GM12892 (cell line): Measurements from ENCODE around the gene ST7.
A peak's percentile ranks its signal among the peaks of the same experiment; 100 is the strongest.
"Not testable (repeated sequence)": the region's sequence is repeated elsewhere in the genome, so short reads cannot be mapped to it uniquely, and the experiment has no call there.

Source experiments
- DNase-seq: peaks from one replicate; pipeline ENCODE4 v3.0.0; 2011; ENCODE audit not compliant: insufficient read length
- FAIRE-seq: peaks from 2 replicates; lab custom pipeline; 2011; peaks lifted over from hg19 to GRCh38; lab: Jason Lieb, UNC
- POLR2A ChIP-seq: IDR thresholded peaks from 2 replicates; pipeline ENCODE4 v1.6.1; 2011; ENCODE audit warnings: low read depth, low read length, control low read depth
- POLR2AphosphoS5 ChIP-seq: IDR thresholded peaks from 2 replicates; pipeline ENCODE4 v1.6.1; 2011; ENCODE audit warnings: low read depth, low read length, control low read depth
- TAF1 ChIP-seq: IDR thresholded peaks from 2 replicates; pipeline ENCODE4 v1.6.1; 2011; ENCODE audit warnings: low read depth, mild to moderate bottlenecking, control low read depth, low read length, borderline replicate concordance

Gene ST7

DNA sequence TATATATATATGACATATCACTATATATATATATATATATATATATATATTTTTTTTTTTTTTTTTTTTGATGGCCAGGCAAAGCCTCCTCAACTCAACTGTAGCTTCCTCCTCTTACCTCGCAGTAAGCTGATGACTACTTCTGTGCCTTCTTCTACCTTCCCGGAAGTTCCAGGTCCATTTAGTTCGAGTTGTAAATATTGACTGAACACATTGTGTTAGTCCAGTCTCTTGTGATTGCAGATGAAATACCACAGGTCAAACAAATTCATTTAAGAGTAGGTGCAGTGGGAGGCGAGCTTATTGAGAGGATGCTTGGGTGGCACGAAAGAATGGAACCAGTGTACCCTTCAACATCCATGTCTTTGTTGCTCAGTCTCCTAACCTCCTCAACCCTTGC is 144.6 kb downstream of the ST7 start:
- no peak for TF ChIP-seq POLR2A
- TF ChIP-seq TAF1 = no peak
- no peak for TF ChIP-seq POLR2AphosphoS5
- no peak for DNase-seq
- FAIRE-seq = peak; percentile 67

- no peak for FAIRE-seq
- DNase-seq = no peak
Measured at GRCh38 chr7:117098457-117098856, 145.2 kb downstream of the ST7 start.

DNA sequence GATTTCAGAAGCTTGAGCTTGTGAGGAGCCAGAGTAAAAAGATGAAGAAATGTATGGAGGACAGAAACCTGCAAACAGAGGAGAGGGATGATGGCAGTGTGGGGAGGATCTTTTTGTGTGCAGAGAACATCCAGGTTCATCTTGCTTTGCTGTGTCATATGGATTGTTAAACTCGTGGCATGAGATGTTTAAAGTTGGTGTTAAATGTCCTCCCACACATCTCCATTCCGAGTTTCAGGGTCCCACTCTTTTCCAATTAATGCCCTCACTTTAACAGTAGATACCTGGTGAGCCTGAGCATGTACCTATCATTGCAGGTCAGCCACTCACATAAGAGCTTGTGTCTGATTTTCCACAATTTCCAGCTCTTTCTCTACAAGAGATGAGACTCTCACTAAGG is 147.7 kb downstream of the ST7 start:
- no peak for FAIRE-seq
- TF ChIP-seq POLR2A = no peak
- DNase-seq = no peak

More at GRCh38 chr7:117098457-117098856, 145.2 kb downstream of the ST7 start:
- TF ChIP-seq POLR2A (no peak), TAF1 (no peak), POLR2AphosphoS5 (no peak)

DNA sequence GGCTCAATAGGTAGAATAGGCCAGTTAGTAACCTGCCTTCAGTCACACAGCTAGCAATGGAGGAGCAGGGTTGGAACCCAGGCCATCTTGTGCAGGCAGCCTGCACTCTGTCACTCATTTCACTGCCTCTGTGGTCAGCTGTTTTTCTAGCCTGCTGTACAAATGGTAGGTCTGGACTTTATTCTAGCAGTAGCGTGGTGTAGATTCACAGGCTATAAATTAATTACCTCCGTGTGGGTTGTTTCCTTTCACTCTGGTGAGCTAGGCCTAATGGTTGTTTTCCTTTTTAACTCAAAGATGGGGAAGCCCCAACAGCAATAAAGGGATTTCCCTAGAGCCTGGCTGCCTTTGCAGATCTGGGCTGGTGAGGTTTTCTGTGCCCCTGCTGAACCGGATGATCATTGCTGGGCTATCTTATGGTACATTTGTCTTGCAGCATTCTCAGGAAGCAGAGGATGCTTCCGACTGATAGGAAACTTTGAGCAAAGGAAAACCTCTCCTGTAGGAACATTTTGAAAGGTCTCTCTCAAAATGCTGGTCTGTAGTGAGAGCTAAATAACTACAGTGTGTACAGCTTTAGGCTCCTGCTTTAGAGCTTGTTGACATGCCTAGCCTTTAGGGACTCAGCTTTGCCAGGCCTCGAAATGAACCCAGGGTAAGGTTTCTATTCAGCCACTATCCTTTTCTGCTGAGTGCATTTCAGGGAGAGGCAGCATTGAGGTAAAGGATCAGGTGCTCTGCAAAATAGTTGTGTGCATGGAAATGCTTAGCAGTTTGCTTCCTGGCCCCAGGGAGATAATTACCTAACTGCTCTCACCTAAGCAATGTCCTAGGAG is 157.4 kb downstream of the ST7 start:
- DNase-seq = peak; percentile 23
- peak; percentile 98 for FAIRE-seq
- TF ChIP-seq POLR2AphosphoS5 (no peak), TAF1 (no peak), POLR2A (no peak)

GRCh38 chr7:117111535-117111934 is 158.2 kb downstream of the ST7 start:
- DNase-seq (no peak), FAIRE-seq (no peak)
- TF ChIP-seq POLR2AphosphoS5 (no peak), TAF1 (no peak), POLR2A (no peak)

DNA sequence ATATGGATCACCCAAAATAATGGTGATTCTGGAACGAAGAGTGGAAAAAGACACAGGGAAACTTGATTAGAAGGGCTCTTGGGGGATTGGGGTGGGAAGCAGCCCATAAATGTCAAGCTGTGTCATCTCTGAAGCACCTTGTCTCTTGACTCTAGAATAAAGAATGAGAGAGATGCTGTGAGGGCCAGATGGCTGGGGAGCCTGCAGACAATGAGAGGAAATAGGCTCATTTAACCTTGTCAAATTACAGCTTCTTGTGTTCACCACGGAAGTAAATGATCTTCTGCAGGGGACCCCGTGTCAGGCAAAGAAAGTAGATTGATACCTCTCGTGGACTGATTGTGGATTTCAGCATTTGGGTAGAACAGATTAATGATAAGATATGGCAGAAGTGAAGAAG is 159.3 kb downstream of the ST7 start:
- DNase-seq = no peak
- FAIRE-seq = no peak
- TF ChIP-seq POLR2A (no peak), POLR2AphosphoS5 (no peak)

- no peak for DNase-seq
- no peak for FAIRE-seq
- TF ChIP-seq TAF1 = no peak
- TF ChIP-seq POLR2A = no peak
Measured at GRCh38 chr7:117113871-117114270, 160.6 kb downstream of the ST7 start.

GRCh38 chr7:117114272-117114671 is 161.0 kb downstream of the ST7 start:
- FAIRE-seq (no peak), DNase-seq (no peak)
- TF ChIP-seq POLR2AphosphoS5 = no peak
- no peak for TF ChIP-seq POLR2A
- TF ChIP-seq TAF1 = no peak

- DNase-seq (no peak), FAIRE-seq (no peak)
- TF ChIP-seq POLR2AphosphoS5 (no peak), POLR2A (no peak), TAF1 (no peak)
Measured at GRCh38 chr7:117116211-117116610, 162.9 kb downstream of the ST7 start.

DNA sequence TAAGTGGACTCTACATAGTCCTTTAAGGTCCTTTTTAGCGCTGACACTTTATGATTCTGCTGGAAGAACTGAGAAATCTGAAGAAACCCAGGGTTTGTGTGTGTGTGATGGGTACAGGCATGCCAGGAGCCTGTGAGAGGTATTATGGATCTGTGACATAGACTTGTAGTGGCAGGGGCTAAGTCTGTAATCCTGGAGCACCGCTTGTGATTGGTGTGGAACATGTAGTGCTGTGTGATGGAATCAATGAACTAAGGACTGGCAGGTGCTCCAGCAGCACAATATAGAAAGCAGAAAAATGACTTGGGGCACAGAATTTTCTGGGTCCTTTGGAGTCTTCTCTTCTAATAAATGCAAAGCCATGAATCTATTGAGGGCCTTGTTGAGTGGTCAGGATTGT is 163.9 kb downstream of the ST7 start:
- FAIRE-seq = no peak
- no peak for DNase-seq
- TF ChIP-seq POLR2A (no peak), POLR2AphosphoS5 (no peak), TAF1 (no peak)

- DNase-seq (no peak), FAIRE-seq (no peak)
- no peak for TF ChIP-seq POLR2AphosphoS5
- TF ChIP-seq TAF1 = no peak
- no peak for TF ChIP-seq POLR2A
Measured at GRCh38 chr7:117118579-117119180, 165.4 kb downstream of the ST7 start.

DNA sequence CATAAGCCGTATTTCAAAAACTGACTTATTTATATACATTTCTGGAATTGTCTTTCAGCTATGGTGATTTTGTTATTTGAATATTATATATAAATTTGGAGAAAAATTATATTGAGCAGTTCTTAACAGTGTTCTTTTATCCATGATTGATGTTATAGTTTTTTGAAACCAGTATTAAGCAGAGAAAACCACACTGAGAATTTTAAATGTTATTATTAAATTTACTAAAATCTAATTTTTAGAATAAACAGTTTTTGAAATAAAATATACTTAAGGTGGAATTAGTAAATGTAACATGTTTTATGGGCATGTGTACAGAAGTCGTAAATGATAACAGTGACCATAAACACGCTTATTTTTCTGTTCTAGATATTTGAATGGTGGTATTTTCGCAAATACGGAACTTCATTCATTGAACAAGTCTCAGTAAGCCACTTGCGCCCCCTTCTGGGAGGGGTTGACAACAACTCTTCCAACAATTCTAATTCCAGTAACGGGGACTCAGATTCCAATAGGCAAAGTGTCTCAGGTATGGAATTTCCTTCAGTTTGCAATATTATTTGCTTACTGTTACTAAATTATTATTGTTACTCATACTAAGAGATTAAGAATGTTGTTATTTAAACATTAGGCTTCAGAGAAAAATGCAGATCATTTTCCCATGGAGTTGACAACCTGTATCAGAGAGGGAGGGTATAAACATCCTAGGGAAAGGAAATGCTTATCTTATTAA is 166.1 kb downstream of the ST7 start:
- no peak for TF ChIP-seq POLR2AphosphoS5
- TF ChIP-seq POLR2A = no peak
- TF ChIP-seq TAF1 = no peak
- no peak for DNase-seq
- peak; percentile 82 for FAIRE-seq

DNA sequence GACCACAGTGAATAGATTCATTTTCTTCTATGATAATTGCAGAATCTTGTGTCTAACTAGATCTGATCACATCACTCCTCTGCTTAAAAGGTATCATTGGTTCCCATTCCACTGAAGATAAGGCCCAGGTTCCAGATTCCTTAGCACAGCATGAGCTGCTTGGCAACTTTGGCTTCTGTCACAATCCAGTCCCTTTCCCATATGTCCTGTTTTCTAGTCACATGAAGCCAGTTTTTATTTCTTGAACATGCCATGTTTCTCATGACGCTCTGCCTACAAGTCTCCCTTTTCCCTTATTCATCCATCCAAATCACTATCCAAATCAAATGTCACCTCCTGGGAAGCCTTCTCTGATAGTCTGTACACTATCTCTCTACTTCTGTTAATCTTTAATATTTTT is 167.0 kb downstream of the ST7 start:
- not testable (repeated sequence) for FAIRE-seq, DNase-seq

GRCh38 chr7:117122036-117122435 is 168.7 kb downstream of the ST7 start:
- not testable (repeated sequence) for FAIRE-seq, DNase-seq
